ENCODE measurements around the gene PTPRK.

Gene PTPRK

GRCh38 chr6:128118401-128118800, 402.0 kb downstream of the PTPRK start:
- no peak for DNase-seq

DNA sequence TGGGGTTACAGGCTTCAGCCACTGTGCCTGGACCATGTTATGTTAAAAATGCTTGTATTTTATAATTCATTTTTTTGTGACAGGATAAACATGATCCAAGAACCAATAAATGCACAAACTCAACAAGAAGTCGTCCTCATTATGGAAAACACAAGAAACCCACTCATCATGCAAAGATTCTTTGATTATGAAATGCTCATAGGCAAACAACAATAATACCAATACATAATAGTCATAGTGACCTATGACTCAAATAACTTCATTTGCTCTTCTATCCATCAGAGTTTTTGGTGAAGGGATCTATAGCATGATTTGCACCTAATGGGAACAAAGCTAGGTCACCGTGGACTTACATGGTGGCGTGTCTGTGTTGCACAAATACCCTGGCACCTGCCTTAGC, 402.5 kb downstream of the PTPRK start:
- no peak for DNase-seq

- no peak for DNase-seq
Measured at GRCh38 chr6:128114164-128114563, 406.2 kb downstream of the PTPRK start.

- DNase-seq = peak; percentile 9
Measured at GRCh38 chr6:128112494-128112893, 407.9 kb downstream of the PTPRK start.

DNA sequence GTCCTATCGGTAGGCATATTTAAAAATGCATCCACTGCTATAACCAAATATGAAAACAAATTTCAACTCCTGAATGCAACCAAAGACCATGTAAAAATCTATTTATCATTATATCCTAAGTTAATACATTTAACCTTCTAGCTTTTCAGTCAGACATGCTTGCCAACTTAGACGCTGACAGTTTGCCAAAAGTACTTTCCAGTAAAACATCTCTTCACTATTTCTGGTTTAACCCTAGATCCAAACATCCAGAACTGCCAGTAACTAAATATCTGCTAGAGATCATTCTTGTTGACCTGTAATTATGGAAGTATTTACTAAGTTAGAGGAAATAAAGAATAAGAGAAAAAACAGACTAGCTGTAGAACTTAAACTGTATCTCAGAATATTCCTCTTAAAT, 409.3 kb downstream of the PTPRK start:
- DNase-seq = no peak

- DNase-seq = no peak
Measured at GRCh38 chr6:128107682-128108081, 412.7 kb downstream of the PTPRK start.

DNA sequence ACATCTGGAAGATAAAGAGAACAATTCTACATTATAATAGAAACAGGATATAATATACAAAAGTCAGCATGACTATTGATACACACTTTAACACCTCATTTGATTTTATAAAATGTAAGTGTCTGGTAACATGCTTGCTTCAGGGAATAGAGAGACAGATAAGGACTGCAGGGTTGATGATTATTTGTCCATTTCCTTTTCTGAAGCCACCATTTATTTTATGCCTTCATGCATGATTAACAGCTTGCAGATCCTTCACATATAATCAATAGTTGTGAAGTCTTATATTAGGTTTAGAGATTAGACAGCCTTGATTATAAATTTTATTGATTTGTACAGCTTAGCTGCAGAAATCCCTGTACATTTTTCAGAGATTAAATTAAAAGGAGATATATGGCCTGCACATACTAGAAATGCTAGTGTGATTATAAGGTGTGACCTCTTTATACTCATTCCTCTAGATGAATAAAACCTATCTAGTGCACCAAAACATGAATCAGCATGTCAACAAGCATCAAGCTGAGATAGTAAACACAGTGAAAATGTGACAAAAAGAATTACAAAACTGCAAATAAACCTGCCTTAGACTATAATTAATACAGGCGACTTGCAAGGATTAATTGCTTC, 420.7 kb downstream of the PTPRK start:
- no peak for DNase-seq

GRCh38 chr6:128098000-128098581, 422.3 kb downstream of the PTPRK start:
- DNase-seq = no peak

DNA sequence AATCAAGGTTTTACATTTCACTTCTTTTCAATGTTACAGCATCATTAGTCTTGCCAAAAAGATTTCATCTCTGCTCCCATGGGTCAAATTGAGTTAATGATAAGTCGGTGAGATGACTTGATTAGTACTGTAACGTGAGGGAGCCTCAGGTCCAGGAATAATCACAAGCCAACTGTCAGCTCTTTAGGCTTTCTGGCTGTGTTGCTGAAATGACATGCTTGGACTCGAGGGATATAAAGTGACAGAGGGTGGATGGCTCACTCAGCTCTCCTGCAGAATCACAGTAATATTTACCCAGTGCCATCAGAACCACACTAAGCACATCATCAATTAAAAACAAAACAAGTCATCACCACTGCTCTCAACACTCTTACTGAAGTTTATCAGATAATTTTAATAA, 423.4 kb downstream of the PTPRK start:
- no peak for DNase-seq

DNA sequence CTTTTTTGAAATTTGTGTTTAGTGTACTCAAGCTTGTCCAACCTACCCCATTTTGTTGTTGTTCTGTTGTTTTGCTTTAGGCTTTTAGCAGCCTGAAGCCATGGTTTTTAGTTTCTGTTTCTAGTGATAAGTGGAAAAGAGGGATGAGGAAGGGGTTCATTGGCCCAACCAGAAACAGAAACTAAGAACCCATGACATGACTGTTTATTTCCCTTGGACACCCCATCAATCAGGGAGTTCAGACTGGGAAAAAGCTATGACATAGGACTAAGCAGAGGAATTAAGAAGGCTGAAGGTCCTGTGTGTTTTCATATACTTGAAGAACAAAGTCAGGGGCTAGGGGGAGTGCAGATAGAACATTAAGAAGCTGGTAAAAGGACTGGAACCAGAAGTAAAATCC, 425.0 kb downstream of the PTPRK start:
- DNase-seq = no peak

GRCh38 chr6:128079021-128079420, 441.4 kb downstream of the PTPRK start:
- DNase-seq = no peak

DNA sequence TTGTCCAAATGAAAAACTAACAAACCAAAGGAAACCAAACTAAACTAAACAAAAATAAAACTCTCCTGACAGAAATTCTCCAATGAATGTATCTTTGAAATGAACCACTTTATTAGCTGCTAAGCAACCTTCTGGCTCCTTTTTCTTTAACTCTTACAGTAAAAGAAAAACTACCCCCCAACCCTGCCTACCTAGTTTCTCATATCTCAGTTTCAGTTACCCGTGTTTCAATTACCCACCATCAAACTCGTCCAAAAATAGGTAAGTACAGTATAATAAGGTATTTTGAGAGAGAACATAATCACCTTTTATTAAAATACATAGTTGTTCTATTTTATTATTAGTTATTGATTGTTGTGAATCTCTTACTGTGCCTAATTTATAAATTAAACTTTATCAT, 442.1 kb downstream of the PTPRK start:
- DNase-seq = no peak

DNA sequence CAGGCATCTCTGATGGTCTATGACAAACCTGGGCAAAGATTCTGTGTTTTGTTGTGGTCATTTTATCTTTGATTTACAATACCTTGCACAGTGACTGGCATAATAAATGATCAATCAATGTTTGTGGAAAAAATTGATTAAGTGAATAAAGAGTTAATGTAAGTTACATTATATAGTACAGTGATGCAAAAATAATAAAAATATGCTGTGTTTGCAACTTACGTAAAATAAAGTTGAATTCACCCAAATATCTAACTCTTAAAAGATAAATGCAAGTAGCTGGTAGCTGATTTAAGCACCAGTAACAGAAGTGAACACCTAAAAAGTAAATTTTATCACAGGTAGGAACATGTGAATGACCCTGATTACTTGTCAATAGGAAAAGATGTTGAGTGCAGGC, 443.6 kb downstream of the PTPRK start:
- no peak for DNase-seq

DNA sequence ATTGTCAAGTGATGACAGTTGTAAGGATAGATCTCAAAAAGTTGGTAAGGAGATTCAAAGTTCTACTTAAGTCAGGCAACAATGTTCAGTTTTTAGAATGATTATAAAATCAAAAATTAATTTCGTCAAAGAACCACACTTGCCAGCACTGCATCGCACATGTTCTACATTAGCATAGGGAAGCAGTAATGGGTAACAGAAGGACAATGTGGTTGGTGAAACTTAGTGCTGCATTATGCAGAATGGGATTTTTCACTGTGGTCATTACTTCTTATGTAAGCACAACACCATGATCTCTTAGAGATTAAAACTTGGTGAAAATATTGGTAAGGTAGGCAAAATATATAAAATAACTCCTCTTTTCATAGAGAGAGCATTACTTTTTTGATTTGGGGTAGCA, 445.8 kb downstream of the PTPRK start:
- DNase-seq = no peak

DNA sequence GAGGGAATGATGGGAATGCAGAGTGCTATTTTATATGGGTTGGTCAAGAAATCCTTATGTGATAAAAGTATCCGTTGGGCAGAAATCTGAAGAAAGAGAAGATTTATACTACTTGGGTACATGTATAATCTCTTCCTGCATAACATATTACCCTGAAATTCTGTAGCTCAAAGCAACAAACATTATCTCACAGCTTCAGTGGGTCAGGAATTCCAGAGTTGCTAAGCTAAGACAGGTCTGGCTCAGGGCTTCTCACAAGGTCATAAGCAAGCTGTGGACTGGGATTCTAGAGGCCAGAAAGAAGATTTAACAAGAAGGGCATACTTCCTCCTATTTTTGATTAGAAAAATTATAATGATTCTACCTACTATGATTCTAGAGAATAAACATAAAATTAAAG, 447.0 kb downstream of the PTPRK start:
- DNase-seq = no peak

GRCh38 chr6:128071212-128071611, 449.2 kb downstream of the PTPRK start:
- no peak for DNase-seq

DNA sequence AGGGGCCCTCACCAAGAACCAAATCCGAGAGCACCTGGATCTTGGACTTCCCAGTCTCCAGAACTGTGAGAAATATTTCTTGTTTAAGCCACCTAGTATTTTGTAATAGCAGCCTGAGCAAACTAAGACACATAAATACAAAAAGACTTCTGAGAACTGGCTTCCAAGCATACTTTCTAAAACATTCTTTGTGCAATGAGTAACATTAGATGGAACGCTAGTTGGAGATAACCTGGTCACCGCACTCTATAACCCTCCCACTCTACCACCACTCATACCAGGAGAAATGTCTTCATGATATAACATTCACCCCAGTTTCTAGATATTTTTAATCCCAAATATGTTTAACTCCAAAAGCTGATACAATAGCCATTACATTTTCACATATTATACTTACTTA, 450.0 kb downstream of the PTPRK start:
- DNase-seq = no peak

DNA sequence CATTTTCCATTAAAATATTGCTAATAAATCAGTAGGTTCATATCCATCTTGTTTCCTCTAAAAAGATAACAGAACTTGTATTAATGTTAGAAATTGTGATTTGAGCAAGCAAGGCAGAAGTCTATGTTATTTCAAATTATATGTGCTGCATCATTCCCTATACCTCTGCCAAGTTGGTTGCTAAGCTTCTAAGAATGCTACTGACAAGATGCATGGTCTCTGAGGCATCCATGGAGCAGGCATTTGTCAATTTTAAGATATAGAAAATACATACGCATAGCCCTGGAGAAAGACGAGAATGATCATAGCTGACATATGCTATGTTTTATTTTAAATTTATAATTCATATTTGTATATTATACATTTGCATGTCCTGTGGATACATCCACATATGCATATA, 451.2 kb downstream of the PTPRK start:
- no peak for DNase-seq

DNA sequence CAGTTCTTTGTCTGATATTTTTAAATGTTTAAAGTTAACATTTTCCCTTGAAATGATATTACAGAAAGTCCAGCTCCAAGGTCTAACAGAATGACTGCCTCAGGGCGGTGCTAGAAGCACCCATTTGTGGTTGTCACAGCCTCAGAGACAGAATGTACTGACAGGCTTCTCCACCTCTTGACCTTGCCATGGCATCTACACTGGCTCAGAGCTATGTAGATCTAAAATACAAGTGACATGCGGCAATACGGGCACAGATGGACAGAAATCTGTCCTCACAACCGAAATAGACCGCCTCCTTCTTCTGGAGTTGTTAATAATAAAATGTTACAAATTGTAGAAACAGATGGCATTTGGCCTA, 452.3 kb downstream of the PTPRK start:
- no peak for DNase-seq

DNA sequence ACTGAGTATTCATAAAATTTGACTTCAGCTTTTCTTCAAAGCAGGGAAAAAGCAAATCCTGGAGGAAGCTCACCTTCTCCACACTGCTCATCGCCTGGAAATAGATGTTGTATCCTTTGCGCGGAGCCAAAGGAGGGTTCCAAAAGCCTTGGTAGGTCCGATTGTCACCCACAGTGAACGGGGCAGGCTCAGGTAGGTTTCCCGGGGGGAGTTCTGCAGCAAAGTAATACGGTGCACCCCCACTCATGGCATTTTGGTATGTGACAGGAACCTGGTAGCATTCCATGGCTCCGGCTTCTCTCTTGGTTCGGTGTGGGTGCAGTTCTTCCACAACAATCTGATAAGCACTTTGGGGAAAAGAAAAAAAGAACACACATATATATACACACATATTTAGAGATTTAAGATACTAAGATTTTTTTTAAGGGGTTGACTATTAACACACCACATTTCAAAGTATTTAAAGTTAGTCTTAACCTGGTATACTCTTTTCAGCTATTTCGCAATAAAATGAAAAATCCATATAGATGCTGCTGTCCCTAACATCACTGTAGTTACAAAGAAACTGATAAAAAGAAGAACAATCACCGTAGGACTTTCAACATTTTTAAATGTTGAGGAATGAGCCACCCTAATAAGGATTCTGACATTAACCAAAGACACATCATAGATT, 452.8 kb downstream of the PTPRK start:
- DNase-seq = no peak

- DNase-seq = no peak
Measured at GRCh38 chr6:128065072-128065471, 455.3 kb downstream of the PTPRK start.

DNA sequence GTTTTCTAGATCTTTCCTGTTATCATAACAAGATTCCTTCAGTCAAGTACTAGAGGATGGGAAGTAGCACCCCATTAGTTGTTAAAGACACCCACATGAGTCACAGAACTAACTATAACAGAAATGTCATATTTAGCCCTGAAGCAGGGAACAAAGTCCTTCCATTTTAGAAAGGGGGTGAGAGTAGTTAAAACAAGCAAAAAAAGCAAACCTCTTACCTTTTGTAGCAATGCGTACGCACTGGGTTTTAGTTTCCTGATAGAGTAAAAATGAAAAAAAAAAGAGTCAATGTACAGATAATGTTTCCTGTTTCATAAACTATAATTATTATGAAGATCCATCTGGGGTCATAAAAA, 455.9 kb downstream of the PTPRK start:
- DNase-seq = no peak

DNA sequence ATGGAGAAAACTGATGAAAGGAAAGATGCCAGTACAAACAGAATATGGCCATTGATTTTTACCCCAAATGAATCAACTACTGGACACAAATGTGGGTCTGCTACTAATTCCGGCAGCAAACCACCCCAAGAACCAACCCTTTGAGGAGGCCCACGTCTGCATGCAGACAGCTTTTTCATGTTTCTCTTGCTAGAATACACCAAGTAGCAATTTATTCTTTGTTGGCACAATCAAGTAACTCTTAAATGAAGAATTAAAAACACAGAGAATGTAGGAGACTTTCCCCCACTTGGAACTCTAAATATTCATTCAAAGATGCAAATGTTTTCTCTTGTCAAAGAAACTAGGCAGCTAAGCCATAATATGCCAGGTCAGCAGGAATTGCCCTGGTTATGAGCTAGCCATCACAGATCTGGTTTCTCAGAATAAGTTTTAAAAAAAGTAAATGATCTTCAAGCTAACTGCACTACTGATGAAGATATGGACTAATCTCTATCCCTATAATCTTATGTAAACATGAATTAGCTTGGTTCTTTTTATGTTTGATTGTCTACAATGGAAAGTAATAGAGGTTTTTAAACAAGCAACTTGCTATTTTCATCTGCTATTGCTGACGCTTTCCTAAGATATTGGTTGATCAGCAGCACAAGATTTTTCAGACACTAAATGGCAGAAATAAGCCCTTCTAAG, 456.4 kb downstream of the PTPRK start:
- no peak for DNase-seq

DNA sequence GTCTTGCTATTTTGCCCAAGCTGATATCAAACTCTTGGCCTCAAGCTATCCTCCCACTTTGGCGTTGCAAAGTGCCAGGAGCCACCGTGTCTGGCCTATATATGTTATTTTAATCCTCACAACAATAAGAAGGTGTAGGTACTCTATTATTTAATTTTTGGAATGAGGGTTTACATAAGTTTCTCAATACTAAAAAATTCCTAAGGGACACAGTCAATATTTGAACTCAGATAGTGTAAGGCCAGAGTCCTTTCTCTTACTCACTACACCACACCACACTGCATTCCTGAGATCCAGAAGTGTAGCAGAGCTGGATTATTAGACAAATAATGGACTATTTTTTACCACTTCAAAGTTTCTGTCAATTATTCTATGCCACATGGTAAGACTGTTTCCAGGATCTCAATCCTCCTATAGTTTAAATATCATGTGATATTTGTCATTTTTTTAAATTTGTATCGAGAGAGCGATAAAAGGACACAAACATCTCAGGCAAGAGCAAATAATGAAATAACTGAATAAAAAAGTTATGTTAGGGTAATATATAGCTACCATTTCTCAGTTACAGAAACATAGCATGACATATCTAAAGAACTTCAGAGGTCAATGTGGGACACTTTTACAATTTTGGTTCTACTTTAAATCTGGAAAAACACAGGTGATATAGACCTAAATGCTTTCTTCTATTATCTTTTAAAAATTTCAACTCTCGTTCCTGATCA, 457.4 kb downstream of the PTPRK start:
- no peak for DNase-seq
